Measurements from ENCODE around the gene ZNF326.

The ZNF326 gene

DNA sequence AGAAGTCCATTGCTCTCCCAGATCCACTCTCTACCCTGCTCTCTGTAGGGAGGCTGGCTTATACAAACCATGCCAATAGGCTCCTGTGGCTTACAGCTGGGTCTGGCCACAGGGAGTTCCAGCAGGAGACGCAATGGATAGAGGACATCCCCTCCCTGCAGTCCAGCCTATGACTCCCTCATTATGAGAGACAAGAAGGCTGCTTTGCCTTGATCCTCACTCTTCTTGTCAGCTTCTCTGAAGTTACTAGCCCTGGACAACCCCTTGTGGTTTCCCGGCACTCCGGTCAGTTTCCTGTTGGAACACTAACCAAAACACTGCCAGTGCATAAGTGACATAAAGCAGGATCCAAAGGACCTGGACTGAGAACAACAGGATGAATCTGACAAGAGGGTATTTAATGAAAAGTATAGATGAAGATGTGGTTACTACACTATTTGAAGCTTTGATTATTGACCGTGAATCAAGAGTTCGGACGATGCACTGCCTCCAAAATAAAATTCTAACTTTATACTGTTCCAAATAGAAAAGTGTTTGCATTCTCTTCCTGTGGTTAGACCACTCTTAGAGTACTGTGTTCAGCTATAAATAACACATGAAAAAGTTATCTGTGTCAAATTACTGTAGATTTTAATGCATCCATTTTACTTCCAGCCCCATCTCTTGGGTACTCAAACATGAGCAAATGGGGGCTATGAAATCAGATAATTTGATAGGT is 32.7 kb upstream of the ZNF326 start:
- TF ChIP-seq, protein P1, sequence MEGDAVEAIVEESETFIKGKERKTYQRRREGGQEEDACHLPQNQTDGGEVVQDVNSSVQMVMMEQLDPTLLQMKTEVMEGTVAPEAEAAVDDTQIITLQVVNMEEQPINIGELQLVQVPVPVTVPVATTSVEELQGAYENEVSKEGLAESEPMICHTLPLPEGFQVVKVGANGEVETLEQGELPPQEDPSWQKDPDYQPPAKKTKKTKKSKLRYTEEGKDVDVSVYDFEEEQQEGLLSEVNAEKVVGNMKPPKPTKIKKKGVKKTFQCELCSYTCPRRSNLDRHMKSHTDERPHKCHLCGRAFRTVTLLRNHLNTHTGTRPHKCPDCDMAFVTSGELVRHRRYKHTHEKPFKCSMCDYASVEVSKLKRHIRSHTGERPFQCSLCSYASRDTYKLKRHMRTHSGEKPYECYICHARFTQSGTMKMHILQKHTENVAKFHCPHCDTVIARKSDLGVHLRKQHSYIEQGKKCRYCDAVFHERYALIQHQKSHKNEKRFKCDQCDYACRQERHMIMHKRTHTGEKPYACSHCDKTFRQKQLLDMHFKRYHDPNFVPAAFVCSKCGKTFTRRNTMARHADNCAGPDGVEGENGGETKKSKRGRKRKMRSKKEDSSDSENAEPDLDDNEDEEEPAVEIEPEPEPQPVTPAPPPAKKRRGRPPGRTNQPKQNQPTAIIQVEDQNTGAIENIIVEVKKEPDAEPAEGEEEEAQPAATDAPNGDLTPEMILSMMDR (IDR thresholded peaks at IDR 0.05; ENCODE audit: insufficient read depth, low read length, poor library complexity, severe bottlenecking) = no peak
- Histone ChIP-seq H3K36me3 (ENCODE audit: control insufficient read depth, insufficient read depth, low read length) (no peaks in the 10 kb centered on the region), H3K4me3 (replicated peaks; ENCODE audit: low read depth, low read length) (no peak overlapping the region), H3K27me3 (replicated peaks; ENCODE audit: control insufficient read depth, insufficient read depth, low read length) (no peaks in the 10 kb centered on the region)
- no peak for DNase-seq (ENCODE audit: extremely low read depth, insufficient read length)

DNA sequence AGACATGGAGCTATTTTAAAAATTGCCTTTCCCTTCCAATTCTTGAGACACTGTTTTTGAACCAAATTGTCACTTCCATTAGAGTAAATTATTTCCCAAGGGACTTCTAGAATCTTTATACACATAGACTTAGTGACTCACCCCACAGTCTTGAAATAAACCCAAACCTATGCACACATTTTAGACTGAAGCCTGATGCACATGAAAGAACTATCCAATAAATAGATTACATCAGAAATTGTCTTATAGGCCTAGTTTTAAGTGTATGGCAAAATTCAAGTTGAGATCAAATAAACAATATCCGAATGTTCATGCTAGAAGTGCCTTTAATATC is 32.2 kb upstream of the ZNF326 start:
- no peak for DNase-seq (ENCODE audit: extremely low read depth, insufficient read length)
- H3K27me3 ChIP-seq (replicated peaks; ENCODE audit: control insufficient read depth, insufficient read depth, low read length) = no peaks in the 10 kb centered on the region
- TF ChIP-seq, protein P1 (IDR thresholded peaks at IDR 0.05; ENCODE audit: insufficient read depth, low read length, poor library complexity, severe bottlenecking) = no peak
- no peaks in the 10 kb centered on the region for H3K36me3 ChIP-seq (ENCODE audit: control insufficient read depth, insufficient read depth, low read length)
- no peak overlapping the region for H3K4me3 ChIP-seq (replicated peaks; ENCODE audit: low read depth, low read length)

DNA sequence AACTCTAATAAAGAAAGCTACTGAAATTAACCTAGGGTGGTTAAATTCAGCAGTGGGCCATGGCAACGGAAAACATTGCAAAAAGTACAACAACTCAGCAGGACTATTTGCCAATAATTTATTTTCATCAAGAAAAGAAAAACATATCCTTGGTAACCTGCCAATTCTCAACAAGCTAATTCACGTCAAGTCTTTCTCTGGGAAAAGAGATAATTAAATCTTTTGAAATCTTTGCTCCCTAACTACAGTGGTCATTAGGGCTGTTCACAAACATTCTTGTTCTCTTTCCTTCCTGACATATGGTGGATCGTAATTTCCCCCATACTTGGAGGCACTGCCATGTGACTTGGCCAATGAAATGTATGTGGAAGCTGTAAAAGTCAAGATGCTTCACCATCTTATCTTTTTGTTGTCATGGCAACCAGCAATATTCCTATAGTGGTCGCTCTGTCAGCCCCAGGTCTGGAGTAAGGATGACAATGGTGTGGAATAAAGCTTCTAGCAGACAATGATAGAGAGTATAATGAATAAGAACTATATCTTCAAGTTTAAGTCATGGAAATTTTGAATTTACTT is 29.6 kb upstream of the ZNF326 start:
- no peak for DNase-seq (ENCODE audit: extremely low read depth, insufficient read length)
- Histone ChIP-seq H3K27me3 (replicated peaks; ENCODE audit: control insufficient read depth, insufficient read depth, low read length) (no peaks in the 10 kb centered on the region), H3K4me3 (replicated peaks; ENCODE audit: low read depth, low read length) (no peak overlapping the region), H3K36me3 (ENCODE audit: control insufficient read depth, insufficient read depth, low read length) (no peaks in the 10 kb centered on the region)
- TF ChIP-seq, protein P1 (IDR thresholded peaks at IDR 0.05; ENCODE audit: insufficient read depth, low read length, poor library complexity, severe bottlenecking) = no peak

DNA sequence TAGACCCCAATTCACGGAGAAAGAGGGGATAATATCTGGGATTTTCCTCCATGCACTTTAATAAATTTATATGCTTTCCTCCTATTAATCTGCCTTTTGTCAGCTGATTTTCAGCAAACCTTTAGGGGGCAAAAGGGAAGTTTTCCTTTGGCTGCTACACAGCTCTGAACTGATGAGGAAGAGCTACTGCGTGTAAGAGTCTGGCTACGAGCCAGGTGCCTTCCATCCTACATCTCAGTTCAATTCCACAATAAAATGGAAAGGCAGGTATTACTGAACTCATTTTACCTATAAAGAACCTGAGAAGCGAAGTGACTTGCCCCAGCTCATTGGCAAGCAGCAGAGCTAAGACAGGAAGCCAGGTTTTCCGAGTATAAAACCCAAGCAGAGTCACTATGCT is 28.3 kb upstream of the ZNF326 start:
- no peaks in the 10 kb centered on the region for H3K27me3 ChIP-seq (replicated peaks; ENCODE audit: control insufficient read depth, insufficient read depth, low read length)
- no peaks in the 10 kb centered on the region for H3K36me3 ChIP-seq (ENCODE audit: control insufficient read depth, insufficient read depth, low read length)
- H3K4me3 ChIP-seq (replicated peaks; ENCODE audit: low read depth, low read length) = no peak overlapping the region
- DNase-seq (ENCODE audit: extremely low read depth, insufficient read length) = no peak
- TF ChIP-seq, protein P1 (IDR thresholded peaks at IDR 0.05; ENCODE audit: insufficient read depth, low read length, poor library complexity, severe bottlenecking) = no peak

DNA sequence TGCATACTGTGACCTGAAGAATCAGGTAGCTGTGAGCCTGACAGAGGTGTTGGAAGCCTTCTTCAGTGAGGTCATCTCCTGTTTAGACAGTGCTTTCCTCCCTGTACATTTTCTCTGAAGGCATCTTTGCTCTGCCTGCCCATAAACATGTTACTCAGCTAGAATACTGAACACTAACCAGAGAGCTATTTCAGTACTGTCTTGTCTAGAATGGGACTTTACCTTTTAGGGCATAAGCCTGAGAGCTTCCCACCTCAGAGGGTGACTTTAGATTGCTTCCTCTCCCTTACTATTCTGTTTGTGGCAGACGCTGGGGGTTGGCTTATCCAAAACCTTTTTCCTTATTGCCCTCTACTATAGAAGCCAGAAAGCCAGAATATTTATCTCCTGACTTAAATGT is 23.3 kb upstream of the ZNF326 start:
- TF ChIP-seq, protein P1 (IDR thresholded peaks at IDR 0.05; ENCODE audit: insufficient read depth, low read length, poor library complexity, severe bottlenecking) = no peak
- Histone ChIP-seq H3K27me3 (replicated peaks; ENCODE audit: control insufficient read depth, insufficient read depth, low read length) (no peaks in the 10 kb centered on the region), H3K4me3 (replicated peaks; ENCODE audit: low read depth, low read length) (no peak overlapping the region), H3K36me3 (ENCODE audit: control insufficient read depth, insufficient read depth, low read length) (no peaks in the 10 kb centered on the region)
- DNase-seq (ENCODE audit: extremely low read depth, insufficient read length) = no peak

All from GM06990 (cell line).